Measurements from ENCODE around the gene MRPL53. TPM values are rescaled to one million over a fixed set of nuclear protein-coding genes. Genes with fewer than 3 reads are reported as not detected.

MRPL53 gene
- total and polyA plus RNA-seq, 2 of the 13 experiments (the other 11 are each of a cell fraction or from before 2014, with no cell fraction given) = 34.3 to 51.9 TPM

DNA sequence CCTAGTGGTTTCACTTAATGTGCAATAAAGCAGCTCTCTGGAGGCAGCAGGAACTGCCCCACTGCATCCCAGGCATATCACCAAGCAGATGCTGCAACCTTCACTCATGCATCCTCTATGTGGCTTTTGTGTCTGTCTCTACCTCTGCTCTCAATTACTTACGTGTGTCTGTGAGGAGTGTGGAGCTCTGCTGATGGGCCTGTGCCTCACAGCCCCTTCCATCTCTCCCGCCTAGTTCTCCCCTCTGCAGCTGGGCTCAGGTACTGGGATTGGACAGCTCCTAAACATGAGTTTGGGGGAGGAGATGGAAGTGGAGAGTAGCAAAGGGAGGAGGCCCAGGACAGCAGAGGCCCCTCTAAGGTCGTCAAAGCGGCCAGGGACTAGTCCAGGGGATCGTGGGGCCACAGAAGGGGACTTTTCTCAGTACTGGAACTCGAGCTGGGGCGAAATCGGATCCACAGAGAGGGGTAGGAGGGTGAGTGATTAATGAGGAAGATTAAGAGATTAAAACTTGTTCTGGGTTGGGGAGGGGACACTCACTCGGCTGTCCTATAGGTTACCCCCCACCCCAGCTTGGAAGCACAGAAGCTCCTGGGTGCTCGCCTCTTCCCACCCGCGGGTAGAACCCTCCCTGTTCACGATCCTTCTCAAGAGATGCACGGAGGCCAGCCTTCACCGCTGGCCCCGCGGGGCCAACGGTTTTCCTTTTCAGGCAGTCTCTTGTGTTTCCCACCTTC lies 29.0 kb upstream of the MRPL53 start (continued):
- TF ChIP-seq ZBTB40 (IDR thresholded peaks at IDR 0.05) = no peak
- no peak for TF ChIP-seq ZBTB40 (CRISPR knock-in tag; IDR thresholded peaks at IDR 0.05)
- TF ChIP-seq ZNF747 (CRISPR knock-in tag; IDR thresholded peaks at IDR 0.05; ENCODE audit: borderline replicate concordance) = no peak

All from HepG2 (cell line).